Measurements from ENCODE around the gene CLN3. TPM values are rescaled to one million over a fixed set of nuclear protein-coding genes. Genes with fewer than 3 reads are reported as not detected.

CLN3 gene
- total and polyA plus RNA-seq, 2 of the 13 experiments (the other 11 are each of a cell fraction or from before 2014, with no cell fraction given) = 23.4 to 46.8 TPM

GRCh38 chr16:28526201-28527099 lies 34.6 kb upstream of the CLN3 start (continued):
- TF ChIP-seq NFAT5 (CRISPR knock-in tag; IDR thresholded peaks at IDR 0.05) (no peak), MLLT10 (CRISPR knock-in tag; IDR thresholded peaks at IDR 0.05) (no peak), XRCC5 (optimal IDR thresholded peaks at IDR 0.05; ENCODE audit: low read length) (peak; percentile 40), ZNF770 (CRISPR knock-in tag; IDR thresholded peaks at IDR 0.05) (peak; percentile 100), NCOA2 (CRISPR knock-in tag; IDR thresholded peaks at IDR 0.05) (peak; percentile 98), MZF1 (CRISPR knock-in tag; IDR thresholded peaks at IDR 0.05; ENCODE audit: borderline replicate concordance) (0 out of 2 replicates have a peak, but pooled peaks have one; percentile 57), DMTF1 (CRISPR knock-in tag; IDR thresholded peaks at IDR 0.05) (0 out of 2 replicates have a peak, but pooled peaks have one; percentile 64), ZMYM3 (CRISPR knock-in tag; IDR thresholded peaks at IDR 0.05) (peak; percentile 96), MTA1 (CRISPR knock-in tag; IDR thresholded peaks at IDR 0.05; ENCODE audit: borderline replicate concordance) (peak; percentile 90), ELF1 (CRISPR knock-in tag; IDR thresholded peaks at IDR 0.05) (no peak), MEF2D (CRISPR knock-in tag; IDR thresholded peaks at IDR 0.05) (peak; percentile 92), DMAP1 (CRISPR knock-in tag; IDR thresholded peaks at IDR 0.05) (peak; percentile 78; the same call in 1 of the 2 replicates), REL (CRISPR knock-in tag; conservative IDR thresholded peaks at IDR 0.05) (no peak), NPAS2 (CRISPR knock-in tag; IDR thresholded peaks at IDR 0.05; ENCODE audit: borderline replicate concordance) (no peak), FOXO1 (CRISPR knock-in tag; IDR thresholded peaks at IDR 0.05) (peak; percentile 94)
- TF ChIP-seq, protein P1, sequence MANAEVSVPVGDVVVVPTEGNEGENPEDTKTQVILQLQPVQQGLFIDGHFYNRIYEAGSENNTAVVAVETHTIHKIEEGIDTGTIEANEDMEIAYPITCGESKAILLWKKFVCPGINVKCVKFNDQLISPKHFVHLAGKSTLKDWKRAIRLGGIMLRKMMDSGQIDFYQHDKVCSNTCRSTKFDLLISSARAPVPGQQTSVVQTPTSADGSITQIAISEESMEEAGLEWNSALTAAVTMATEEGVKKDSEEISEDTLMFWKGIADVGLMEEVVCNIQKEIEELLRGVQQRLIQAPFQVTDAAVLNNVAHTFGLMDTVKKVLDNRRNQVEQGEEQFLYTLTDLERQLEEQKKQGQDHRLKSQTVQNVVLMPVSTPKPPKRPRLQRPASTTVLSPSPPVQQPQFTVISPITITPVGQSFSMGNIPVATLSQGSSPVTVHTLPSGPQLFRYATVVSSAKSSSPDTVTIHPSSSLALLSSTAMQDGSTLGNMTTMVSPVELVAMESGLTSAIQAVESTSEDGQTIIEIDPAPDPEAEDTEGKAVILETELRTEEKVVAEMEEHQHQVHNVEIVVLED (CRISPR knock-in tag; IDR thresholded peaks at IDR 0.05; ENCODE audit: borderline replicate concordance) = peak; percentile 54; the same call in 1 of the 2 replicates
- TF ChIP-seq, protein P2, sequence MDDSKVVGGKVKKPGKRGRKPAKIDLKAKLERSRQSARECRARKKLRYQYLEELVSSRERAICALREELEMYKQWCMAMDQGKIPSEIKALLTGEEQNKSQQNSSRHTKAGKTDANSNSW (CRISPR knock-in tag; IDR thresholded peaks at IDR 0.05; ENCODE audit: borderline replicate concordance) = no peak

All from HepG2 (cell line).